GM13976 (cell line): Measurements from ENCODE around the gene ZNF407.

Experiments used
- DNase-seq: peaks from one replicate; pipeline ENCODE4 v3.0.0; 2012; ENCODE audit warnings: low spot score
- in situ Hi-C: fragments of 300-500 bp; cut with MboI; formaldehyde crosslinking; loops from one replicate; pipeline ENCODE4 v1.12.0; 2022; ENCODE audit warnings: low sequenced_read_pairs, mixed read lengths, inconsistent platforms; ENCODE audit not compliant: unreplicated experiment
- TF ChIP-seq, protein P1 (sequence below): IDR thresholded peaks from 2 replicates; pipeline ENCODE4 v1.5.1; 2012; ENCODE audit warnings: borderline replicate concordance, mild to moderate bottlenecking; ENCODE audit not compliant: insufficient read depth; ENCODE audit errors: extremely low read depth, missing control alignments, control extremely low read depth

Gene ZNF407

DNA sequence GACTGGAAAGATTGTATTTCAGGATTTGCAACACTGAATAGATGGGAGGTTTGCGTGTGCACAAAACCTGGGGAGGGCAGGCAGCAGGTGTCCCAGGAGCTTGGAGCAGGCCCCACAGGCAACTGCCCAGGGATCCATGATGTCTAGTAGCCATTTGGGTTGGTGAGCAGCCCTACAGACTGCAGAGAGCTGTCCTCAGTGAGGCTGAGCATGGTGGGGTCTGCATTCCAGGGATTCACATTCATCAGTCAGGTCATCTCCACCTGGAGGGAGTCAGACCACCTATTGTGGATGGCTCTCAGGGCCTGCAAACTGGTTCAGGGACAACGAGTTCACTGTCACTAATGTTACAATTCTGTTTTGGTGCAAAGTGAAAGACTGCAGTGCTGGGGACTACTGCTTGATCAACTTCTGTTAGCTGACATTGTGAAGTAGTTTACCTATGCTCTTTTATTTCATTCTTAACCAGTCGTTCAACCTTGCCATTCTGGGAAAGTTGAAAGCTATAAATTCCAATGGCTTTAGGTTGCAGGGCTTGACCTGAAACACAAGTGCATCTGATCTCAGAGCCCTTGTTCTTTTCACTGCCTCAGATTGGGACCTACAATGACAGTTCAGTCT is 222.6 kb downstream of the ZNF407 start:
- DNase-seq: no peak
- TF ChIP-seq, protein P1, sequence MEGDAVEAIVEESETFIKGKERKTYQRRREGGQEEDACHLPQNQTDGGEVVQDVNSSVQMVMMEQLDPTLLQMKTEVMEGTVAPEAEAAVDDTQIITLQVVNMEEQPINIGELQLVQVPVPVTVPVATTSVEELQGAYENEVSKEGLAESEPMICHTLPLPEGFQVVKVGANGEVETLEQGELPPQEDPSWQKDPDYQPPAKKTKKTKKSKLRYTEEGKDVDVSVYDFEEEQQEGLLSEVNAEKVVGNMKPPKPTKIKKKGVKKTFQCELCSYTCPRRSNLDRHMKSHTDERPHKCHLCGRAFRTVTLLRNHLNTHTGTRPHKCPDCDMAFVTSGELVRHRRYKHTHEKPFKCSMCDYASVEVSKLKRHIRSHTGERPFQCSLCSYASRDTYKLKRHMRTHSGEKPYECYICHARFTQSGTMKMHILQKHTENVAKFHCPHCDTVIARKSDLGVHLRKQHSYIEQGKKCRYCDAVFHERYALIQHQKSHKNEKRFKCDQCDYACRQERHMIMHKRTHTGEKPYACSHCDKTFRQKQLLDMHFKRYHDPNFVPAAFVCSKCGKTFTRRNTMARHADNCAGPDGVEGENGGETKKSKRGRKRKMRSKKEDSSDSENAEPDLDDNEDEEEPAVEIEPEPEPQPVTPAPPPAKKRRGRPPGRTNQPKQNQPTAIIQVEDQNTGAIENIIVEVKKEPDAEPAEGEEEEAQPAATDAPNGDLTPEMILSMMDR: no peak
- in situ Hi-C loops: no loop called here

DNA sequence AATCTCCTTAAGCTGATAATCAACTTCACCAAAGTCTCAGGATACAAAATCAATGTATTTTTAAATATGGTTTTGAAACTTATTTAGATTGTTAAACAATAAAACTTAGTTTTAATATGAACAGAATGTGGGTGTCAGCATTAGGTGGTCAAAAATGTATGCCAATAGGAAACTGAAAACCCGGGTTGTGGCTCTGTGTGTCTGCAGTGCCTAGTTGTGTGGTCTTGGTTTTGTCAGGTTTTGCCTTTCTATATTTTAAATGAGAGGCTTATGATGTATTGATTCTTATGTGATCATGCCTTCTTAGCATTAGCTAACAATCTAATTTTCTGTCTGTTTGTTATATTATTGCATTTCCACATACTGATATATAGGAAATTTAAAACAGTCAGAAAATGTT is 227.8 kb downstream of the ZNF407 start:
- TF ChIP-seq, protein P1: no peak
- no peak for DNase-seq

DNA sequence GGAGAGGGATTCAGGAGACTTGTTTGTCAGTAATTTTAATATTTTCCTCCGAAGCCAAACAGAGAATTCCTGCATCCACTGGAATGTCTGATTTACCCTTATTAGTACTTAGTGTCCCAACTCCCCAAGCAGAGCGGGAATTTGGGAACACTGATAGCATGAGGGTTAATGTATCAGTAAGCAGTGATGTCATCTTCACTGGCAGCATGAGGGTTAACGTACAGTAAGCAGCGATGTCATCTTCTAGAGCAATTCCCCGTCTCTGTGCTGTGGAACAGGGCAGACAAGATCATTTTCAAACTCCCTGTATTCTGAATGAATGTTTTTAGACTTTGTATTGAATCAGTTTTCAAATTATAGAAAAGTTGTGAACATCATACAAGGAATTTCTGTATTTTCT is 228.9 kb downstream of the ZNF407 start:
- in situ Hi-C loops: no loop called here
- no peak for DNase-seq
- TF ChIP-seq, protein P1: no peak

More for the DNA sequence above, 227.8 kb downstream of the ZNF407 start:
- in situ Hi-C loops: no loop called here

DNA sequence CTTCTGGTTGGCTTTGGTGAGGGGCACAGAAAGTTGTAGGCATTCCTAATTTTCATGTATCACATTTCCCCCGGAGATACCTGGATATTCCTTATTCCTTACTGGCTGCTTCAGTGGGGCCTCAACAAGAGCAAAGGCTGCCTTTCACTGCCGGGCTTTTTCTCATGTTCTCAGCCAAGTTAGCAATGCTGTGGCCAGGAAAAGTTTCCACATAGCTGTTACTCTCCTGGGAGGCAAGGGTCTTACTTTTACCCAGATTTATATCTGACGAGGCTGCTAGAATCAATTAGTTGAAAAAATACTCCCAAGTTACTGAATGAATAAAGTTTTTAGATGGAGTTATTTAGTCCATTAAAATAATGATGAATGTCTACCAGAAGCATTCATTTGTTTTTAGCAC is 230.5 kb downstream of the ZNF407 start:
- in situ Hi-C loops: no loop called here

DNA sequence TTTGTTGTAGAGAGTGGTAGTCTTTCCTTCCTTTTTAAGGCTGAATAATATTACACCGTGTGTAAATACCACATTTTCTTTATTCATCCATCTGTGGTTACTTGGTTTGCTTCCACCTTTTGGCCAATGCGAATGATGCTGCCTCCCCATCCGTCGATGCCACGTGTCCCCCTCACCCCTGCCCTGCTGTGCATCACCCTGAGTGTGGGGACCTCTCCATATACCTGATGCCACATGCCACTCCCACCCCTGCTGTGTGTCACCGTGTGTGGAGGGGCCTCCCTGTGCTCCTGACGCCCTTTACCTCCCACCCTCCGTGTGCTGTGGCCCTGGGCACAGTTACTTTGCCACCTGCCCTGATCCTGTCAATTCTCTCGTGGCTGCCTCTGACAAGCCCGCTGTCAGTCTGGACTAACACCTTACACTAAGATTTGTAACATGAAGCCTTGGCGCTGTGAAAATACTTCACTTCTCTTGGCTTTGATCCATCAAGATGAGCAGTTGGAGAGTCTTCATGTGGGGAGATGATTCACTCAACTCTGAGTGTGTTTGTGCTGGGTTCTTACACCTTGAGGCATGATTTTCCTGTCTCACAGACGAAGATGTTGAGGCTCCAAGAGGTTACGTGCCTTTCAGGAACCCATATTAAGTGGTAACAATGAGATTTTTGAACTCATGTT is 234.0 kb downstream of the ZNF407 start:
- TF ChIP-seq, protein P1: no peak
- in situ Hi-C loops: no loop called here
- DNase-seq: no peak

More for the DNA sequence above, 230.5 kb downstream of the ZNF407 start:
- TF ChIP-seq, protein P1: no peak
- DNase-seq: no peak

DNA sequence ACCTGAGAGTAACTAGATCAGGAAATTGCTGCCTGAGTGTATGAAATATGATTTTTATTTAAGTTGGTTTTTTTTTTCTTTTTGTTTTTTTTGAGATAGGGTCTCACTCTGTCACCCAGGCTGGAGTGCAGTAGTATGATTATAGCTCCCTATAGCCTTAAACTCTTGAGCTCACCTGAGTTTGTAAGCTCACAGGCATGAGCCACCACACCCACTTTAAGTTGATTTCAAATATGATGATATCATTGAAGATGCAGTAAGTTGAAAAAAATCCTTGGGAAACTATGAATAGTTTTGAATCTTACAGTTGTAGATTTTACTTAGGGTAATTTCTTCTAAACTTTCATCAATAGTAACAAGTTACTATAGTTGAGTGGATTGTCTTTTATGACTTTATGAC is 234.7 kb downstream of the ZNF407 start:
- DNase-seq: no peak
- in situ Hi-C loops: no loop called here
- TF ChIP-seq, protein P1: no peak

DNA sequence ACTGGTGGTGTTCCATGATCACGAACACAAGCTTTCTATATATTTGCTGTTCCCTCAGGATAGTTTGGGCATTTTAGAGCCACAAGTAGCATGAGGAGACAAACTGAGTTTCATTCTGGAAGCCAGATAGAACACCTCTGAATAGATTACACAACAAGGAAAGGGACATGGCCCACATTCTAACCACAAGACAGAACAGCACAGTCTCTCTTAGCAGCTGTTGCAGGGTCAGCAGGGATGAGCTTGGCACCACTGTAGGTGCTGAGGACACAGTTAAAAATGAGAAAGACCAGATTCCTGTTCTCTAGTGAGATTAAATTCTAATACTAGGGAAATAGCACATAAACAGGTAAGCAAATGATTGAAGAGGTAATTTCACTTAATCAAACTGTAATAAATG is 235.3 kb downstream of the ZNF407 start:
- in situ Hi-C loops: no loop called here
- TF ChIP-seq, protein P1: no peak
- DNase-seq: no peak
